PC-3 (cell line): Measurements from ENCODE around the gene DCAF8.

Experiments
- CTCF ChIP-seq: fragments of 300-600 bp; sonication (generic); conservative IDR thresholded peaks from 2 replicates; pipeline ENCODE4 v1.5.1; 2017; ENCODE audit warnings: antibody characterized with exemption, low read depth, mild to moderate bottlenecking, low read length
- EZH2 ChIP-seq: fragments of 300-600 bp; sonication (generic); IDR thresholded peaks from one replicate; pipeline ENCODE4 v1.6.1; 2017; ENCODE audit warnings: antibody characterized with exemption, mild to moderate bottlenecking, low read length; ENCODE audit not compliant: unreplicated experiment

GRCh38 chr1:160208557-160209320 is 53.6 kb downstream of the DCAF8 start:
- TF ChIP-seq EZH2 (no peak), CTCF (no peak)
